Rectal smooth muscle tissue (tissue), 1 donor: ENCODE measurements around the gene SLC15A1.
A peak's percentile ranks its signal among the peaks of the same experiment; 100 is the strongest.

Source experiments
- H3K27ac ChIP-seq: one replicate; pipeline ENCODE4 v1.7.0; 2013; ENCODE audit warnings: low read depth, low read length, inconsistent platforms
- H3K27me3 ChIP-seq: one replicate; pipeline ENCODE4 v1.7.0; 2013; ENCODE audit warnings: low read length; ENCODE audit not compliant: control insufficient read depth, insufficient read depth
- H3K36me3 ChIP-seq: one replicate; pipeline ENCODE4 v1.7.0; 2013; ENCODE audit warnings: low read length; ENCODE audit not compliant: control insufficient read depth, insufficient read depth
- H3K4me1 ChIP-seq: one replicate; pipeline ENCODE4 v1.7.0; 2013; ENCODE audit warnings: low read length; ENCODE audit not compliant: control insufficient read depth, insufficient read depth
- H3K4me3 ChIP-seq: one replicate; pipeline ENCODE4 v1.7.0; 2013; ENCODE audit warnings: low read length
- H3K9ac ChIP-seq: one replicate; pipeline ENCODE4 v1.7.0; 2013; ENCODE audit warnings: low read length

SLC15A1 gene, protein sequence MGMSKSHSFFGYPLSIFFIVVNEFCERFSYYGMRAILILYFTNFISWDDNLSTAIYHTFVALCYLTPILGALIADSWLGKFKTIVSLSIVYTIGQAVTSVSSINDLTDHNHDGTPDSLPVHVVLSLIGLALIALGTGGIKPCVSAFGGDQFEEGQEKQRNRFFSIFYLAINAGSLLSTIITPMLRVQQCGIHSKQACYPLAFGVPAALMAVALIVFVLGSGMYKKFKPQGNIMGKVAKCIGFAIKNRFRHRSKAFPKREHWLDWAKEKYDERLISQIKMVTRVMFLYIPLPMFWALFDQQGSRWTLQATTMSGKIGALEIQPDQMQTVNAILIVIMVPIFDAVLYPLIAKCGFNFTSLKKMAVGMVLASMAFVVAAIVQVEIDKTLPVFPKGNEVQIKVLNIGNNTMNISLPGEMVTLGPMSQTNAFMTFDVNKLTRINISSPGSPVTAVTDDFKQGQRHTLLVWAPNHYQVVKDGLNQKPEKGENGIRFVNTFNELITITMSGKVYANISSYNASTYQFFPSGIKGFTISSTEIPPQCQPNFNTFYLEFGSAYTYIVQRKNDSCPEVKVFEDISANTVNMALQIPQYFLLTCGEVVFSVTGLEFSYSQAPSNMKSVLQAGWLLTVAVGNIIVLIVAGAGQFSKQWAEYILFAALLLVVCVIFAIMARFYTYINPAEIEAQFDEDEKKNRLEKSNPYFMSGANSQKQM

GRCh38 chr13:98752467-98753290 is at the start of gene SLC15A1:
Gene SLC15A1, minus strand, starts transcription at chr13:98752672. Its CDS starts 74 bp downstream, at chr13:98752598.
- peaks cover 15% of the 10 kb centered on the region for H3K27me3 ChIP-seq
- no peaks in the 10 kb centered on the region for H3K36me3 ChIP-seq
- H3K4me1 ChIP-seq, result no peaks in the 10 kb centered on the region
- H3K4me3 ChIP-seq, result peak within 1 kb of the TSS; percentile 4
- H3K9ac ChIP-seq, result no peak within 1 kb of the TSS
- no peak within 1 kb of the TSS for H3K27ac ChIP-seq

- no peak overlapping the region for H3K4me3 ChIP-seq
- no peak overlapping the region for H3K27ac ChIP-seq
- no peaks in the 10 kb centered on the region for H3K4me1 ChIP-seq
- H3K9ac ChIP-seq, result no peak overlapping the region
- peaks cover 18% of the 10 kb centered on the region for H3K36me3 ChIP-seq
- no peaks in the 10 kb centered on the region for H3K27me3 ChIP-seq
Observed at GRCh38 chr13:98801626-98802418, 49.4 kb upstream of the SLC15A1 start.

DNA sequence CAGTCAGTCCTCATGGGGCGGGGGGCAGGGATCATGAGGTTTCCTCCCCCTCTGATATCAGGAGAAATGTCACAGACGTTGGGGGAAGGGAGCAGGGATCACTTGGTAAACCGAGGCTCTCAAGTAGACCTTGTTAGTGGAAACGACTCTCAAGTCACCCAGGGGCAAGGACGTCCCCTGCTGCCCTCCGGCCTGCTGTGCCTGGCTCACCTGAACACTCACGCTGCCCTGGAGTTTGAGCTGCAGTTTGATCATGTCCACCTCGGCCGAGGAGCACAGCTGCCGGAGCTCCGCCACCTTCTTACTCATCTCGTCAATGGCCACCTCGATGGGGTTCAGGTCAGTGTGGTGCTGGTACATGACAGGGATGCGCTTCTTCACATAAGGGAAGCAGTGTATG is 47.6 kb upstream of the SLC15A1 start:
- H3K36me3 ChIP-seq, result peaks cover 20% of the 10 kb centered on the region
- no peaks in the 10 kb centered on the region for H3K4me1 ChIP-seq
- H3K27me3 ChIP-seq, result no peaks in the 10 kb centered on the region
- no peak overlapping the region for H3K27ac ChIP-seq
- H3K4me3 ChIP-seq, result no peak overlapping the region
- H3K9ac ChIP-seq, result no peak overlapping the region

DNA sequence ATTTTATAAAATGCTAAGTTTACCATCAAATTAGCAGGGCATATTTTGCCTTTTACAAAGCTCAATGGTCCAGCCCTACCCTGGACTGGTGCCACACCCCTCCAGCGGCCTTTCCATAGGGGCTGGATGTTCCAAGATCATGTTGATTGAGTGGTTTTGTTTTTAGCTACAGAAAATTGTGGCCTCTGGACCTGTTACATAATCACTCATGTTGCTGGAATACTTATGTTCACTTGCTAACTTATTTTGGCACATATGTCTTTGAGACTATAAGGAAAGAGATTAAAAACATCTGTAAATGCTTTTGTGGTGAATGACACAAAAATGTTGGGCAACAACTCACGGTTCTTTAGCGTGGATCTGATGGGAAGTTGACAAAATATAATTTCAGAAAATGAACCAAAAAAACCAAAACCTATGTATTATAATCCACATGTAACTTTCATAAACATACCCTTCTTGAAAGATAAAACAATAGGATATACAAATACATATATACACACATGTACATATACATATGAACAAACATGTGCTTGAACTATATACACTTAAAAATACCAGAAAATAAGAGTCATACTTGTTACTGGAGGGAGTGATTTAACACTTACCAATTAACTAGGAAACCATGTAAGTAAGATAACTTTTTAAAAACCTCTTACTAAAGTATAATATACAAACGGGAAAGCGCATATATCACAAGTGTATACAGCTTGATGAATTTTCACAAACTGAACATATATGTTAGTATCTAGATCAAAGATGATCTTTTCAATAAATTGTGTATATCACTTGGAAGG is 46.6 kb upstream of the SLC15A1 start:
- H3K4me3 ChIP-seq, result no peak overlapping the region
- H3K36me3 ChIP-seq, result peaks cover 15% of the 10 kb centered on the region
- H3K9ac ChIP-seq, result no peak overlapping the region
- H3K27ac ChIP-seq, result no peak overlapping the region
- no peaks in the 10 kb centered on the region for H3K4me1 ChIP-seq
- no peaks in the 10 kb centered on the region for H3K27me3 ChIP-seq

DNA sequence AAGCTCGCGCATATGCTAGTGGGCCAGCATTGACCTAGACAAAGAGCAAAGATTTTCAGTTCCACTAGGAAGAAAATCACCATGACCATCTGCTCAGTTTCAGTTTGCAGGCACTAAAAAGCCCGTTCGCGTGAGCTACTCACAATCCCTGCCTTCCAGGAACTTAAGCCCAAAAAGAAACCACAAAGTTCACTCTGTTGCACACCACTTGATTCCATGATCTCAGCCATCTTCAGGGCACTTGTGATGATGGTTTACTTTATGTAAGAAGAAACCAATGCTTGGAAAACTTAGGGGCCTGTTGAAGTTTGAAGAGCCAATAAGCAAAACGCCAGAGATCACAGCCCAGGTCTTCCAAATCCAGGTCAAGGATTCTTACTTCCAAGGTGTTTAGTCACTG is 45.0 kb upstream of the SLC15A1 start:
- Histone ChIP-seq H3K9ac (no peak overlapping the region), H3K27me3 (no peaks in the 10 kb centered on the region), H3K36me3 (peaks cover 13% of the 10 kb centered on the region), H3K27ac (no peak overlapping the region), H3K4me3 (no peak overlapping the region), H3K4me1 (no peaks in the 10 kb centered on the region)

GRCh38 chr13:98796798-98797197 is 44.3 kb upstream of the SLC15A1 start:
- H3K36me3 ChIP-seq, result peaks cover 13% of the 10 kb centered on the region
- no peaks in the 10 kb centered on the region for H3K27me3 ChIP-seq
- no peak overlapping the region for H3K4me3 ChIP-seq
- no peak overlapping the region for H3K9ac ChIP-seq
- no peaks in the 10 kb centered on the region for H3K4me1 ChIP-seq
- H3K27ac ChIP-seq, result no peak overlapping the region

- no peaks in the 10 kb centered on the region for H3K27me3 ChIP-seq
- peaks cover 13% of the 10 kb centered on the region for H3K36me3 ChIP-seq
- no peaks in the 10 kb centered on the region for H3K4me1 ChIP-seq
- H3K4me3 ChIP-seq, result no peak overlapping the region
- no peak overlapping the region for H3K9ac ChIP-seq
- no peak overlapping the region for H3K27ac ChIP-seq
Observed at GRCh38 chr13:98796191-98796590, 43.7 kb upstream of the SLC15A1 start.

- H3K36me3 ChIP-seq, result peaks cover 13% of the 10 kb centered on the region
- no peaks in the 10 kb centered on the region for H3K4me1 ChIP-seq
- H3K27me3 ChIP-seq, result no peaks in the 10 kb centered on the region
- no peak overlapping the region for H3K27ac ChIP-seq
- H3K4me3 ChIP-seq, result no peak overlapping the region
- no peak overlapping the region for H3K9ac ChIP-seq
Observed at GRCh38 chr13:98795220-98795619, 42.7 kb upstream of the SLC15A1 start.

DNA sequence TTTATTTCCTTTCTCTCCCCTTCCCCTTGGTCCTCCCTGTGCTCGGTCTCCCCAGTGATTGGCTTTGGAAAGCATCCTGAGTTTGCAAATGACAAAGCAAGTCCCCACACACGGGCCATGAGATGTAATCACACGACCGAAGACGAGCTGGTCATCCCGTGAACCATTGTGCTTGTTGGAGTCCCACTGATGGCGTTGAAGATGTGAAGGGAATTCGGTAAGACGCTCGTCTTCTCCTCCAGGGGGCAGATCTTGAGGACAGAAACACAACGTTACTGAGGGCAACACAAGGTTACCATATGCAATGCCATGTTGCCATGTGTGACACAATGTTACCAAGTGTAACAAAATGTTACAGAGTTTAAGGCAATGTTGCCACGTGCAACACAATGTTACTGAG is 42.0 kb upstream of the SLC15A1 start:
- Histone ChIP-seq H3K4me3 (no peak overlapping the region), H3K4me1 (no peaks in the 10 kb centered on the region), H3K27ac (no peak overlapping the region), H3K36me3 (peaks cover 13% of the 10 kb centered on the region), H3K9ac (no peak overlapping the region), H3K27me3 (no peaks in the 10 kb centered on the region)

DNA sequence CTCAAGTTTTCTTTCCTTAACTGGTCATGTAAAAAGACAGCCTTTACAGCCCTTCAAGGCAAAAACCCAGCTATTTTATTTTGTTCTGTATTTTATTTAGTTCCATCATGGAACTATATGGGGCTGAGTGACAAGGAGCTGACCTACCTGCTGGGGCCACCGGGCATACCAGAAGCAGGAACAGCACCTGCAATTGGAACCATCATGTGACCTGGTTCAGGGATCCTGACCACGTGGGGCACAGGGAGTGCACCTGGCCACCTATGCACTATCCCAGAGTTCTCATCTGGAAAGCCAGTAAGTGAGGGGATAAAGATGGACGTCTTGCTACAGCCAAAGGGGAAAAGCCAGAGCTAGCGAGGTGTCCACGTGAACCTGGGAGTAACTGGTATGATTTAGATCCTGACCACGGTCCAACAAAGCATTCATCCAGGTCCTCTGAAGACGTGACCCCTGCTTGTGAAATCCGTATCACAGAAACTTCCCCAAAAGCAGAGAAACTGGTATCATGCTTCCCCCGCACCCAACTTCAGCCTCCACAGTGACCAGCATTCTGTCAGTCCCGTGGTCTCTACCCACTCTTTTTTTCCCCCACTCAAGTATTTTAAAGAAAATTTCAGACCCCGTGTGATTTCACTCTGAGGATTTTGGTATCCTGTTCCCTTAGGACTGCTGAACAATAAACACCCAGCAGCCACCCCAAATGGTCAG is 40.5 kb upstream of the SLC15A1 start:
- H3K4me3 ChIP-seq, result no peak overlapping the region
- no peak overlapping the region for H3K27ac ChIP-seq
- no peaks in the 10 kb centered on the region for H3K4me1 ChIP-seq
- no peak overlapping the region for H3K9ac ChIP-seq
- peaks cover 10% of the 10 kb centered on the region for H3K36me3 ChIP-seq
- no peaks in the 10 kb centered on the region for H3K27me3 ChIP-seq

- peaks cover 9% of the 10 kb centered on the region for H3K36me3 ChIP-seq
- H3K27ac ChIP-seq, result no peak overlapping the region
- no peak overlapping the region for H3K4me3 ChIP-seq
- no peak overlapping the region for H3K9ac ChIP-seq
- H3K4me1 ChIP-seq, result no peaks in the 10 kb centered on the region
- no peaks in the 10 kb centered on the region for H3K27me3 ChIP-seq
Observed at GRCh38 chr13:98792321-98792720, 39.8 kb upstream of the SLC15A1 start.
